Measurements from ENCODE around the gene C3.

The C3 gene

GRCh38 chr19:6745965-6746364 is 25.5 kb upstream of the C3 start:
- no peak for DNase-seq (ENCODE audit: low read depth in 1 of 2, low spot score in 1 of 2)

GRCh38 chr19:6744381-6745301 is 24.2 kb upstream of the C3 start:
- no peak for DNase-seq (ENCODE audit: low read depth in 1 of 2, low spot score in 1 of 2)

- no peak for DNase-seq (ENCODE audit: low read depth in 1 of 2, low spot score in 1 of 2)
These were observed 23.4 kb upstream of the C3 start for GRCh38 chr19:6743714-6744380.

- DNase-seq (ENCODE audit: low read depth in 1 of 2, low spot score in 1 of 2) = no peak
These were observed 22.6 kb upstream of the C3 start for GRCh38 chr19:6743066-6743465.

- DNase-seq (ENCODE audit: low read depth in 1 of 2, low spot score in 1 of 2) = no peak
These were observed 20.3 kb upstream of the C3 start for GRCh38 chr19:6740589-6741343.

GRCh38 chr19:6739883-6740588 is 19.6 kb upstream of the C3 start:
- no peak for DNase-seq (ENCODE audit: low read depth in 1 of 2, low spot score in 1 of 2)

GRCh38 chr19:6739390-6739882 is 19.0 kb upstream of the C3 start, which contains the start of gene TRIP10:
Gene TRIP10 (plus strand): TSS chr19:6739680. CDS start chr19:6739762, 82 bp downstream.
- DNase-seq (ENCODE audit: low read depth in 1 of 2, low spot score in 1 of 2) = peak; percentile 64 to 78

- DNase-seq (ENCODE audit: low read depth in 1 of 2, low spot score in 1 of 2) = no peak
These were observed 18.4 kb upstream of the C3 start for GRCh38 chr19:6738787-6739389.

- DNase-seq (ENCODE audit: low read depth in 1 of 2, low spot score in 1 of 2) = peak; percentile 36 to 48
These were observed 17.7 kb upstream of the C3 start for GRCh38 chr19:6737873-6738786.

GRCh38 chr19:6737284-6737872 is 16.9 kb upstream of the C3 start, which contains the start of gene GPR108:
Gene GPR108 (minus strand): TSS chr19:6737580. CDS start chr19:6737576, 4 bp downstream.
- peak; percentile 98 to 99 for DNase-seq (ENCODE audit: low read depth in 1 of 2, low spot score in 1 of 2)

GRCh38 chr19:6736917-6737283 is 16.4 kb upstream of the C3 start:
- DNase-seq (ENCODE audit: low read depth in 1 of 2, low spot score in 1 of 2) = no peak

GRCh38 chr19:6736169-6736916 is 15.9 kb upstream of the C3 start:
- DNase-seq (ENCODE audit: low read depth in 1 of 2, low spot score in 1 of 2) = peak; percentile 30 to 49

GRCh38 chr19:6735181-6735911 is 14.9 kb upstream of the C3 start:
- no peak for DNase-seq (ENCODE audit: low read depth in 1 of 2, low spot score in 1 of 2)

- DNase-seq (ENCODE audit: low read depth in 1 of 2, low spot score in 1 of 2) = no peak
These were observed 13.7 kb upstream of the C3 start for GRCh38 chr19:6734096-6734696.

- no peak for DNase-seq (ENCODE audit: low read depth in 1 of 2, low spot score in 1 of 2)
These were observed 13.1 kb upstream of the C3 start for GRCh38 chr19:6733338-6734095.

- no peak for DNase-seq (ENCODE audit: low read depth in 1 of 2, low spot score in 1 of 2)
These were observed 12.4 kb upstream of the C3 start for GRCh38 chr19:6732803-6733337.
